Left cardiac atrium (tissue), 4 donors: ENCODE results near the gene CBX4. TPM values are rescaled to one million over a fixed set of nuclear protein-coding genes. Genes with fewer than 3 reads are reported as not detected.
A peak's percentile ranks its signal among the peaks of the same experiment; 100 is the strongest.

Experiments used
- ATAC-seq, 2 donors: fragments of 200-7000 bp; cut with Tn5 transposase; one replicate each; pipeline ENCODE4 v1.9.1; 2020; ENCODE audit warnings: mild to moderate bottlenecking in 2 of 2, moderate library complexity in 2 of 2
- DNase-seq: peaks from one replicate; pipeline ENCODE4 v3.0.0-alpha.2; 2020
- intact Hi-C, 2 donors: fragments of 100-400 bp; cut with DNase I; formaldehyde crosslinking; loops; one replicate each; pipeline versions ENCODE4 v1.14.1 to v1.15.1; 2022 to 2023
- total RNA-seq, 2 donors: library from RNA; stranded (reverse); fragmentation: NEBNext Ultra II Directional; extraction: Animal tissue kit (Norgen Biotek cat#: 25700); gene quantifications; one replicate each; pipeline ENCODE4 v1.2.1, GENCODE V29; 2021
- donor health status: DM: no; HTN: yes; CAD: no.
- donor health status: DM: no; HTN: yes; CAD: no; lungs with severe emphysema.
- donor health status: DM: yes; HTN: yes; CAD: no.
- donor health status: Dilated cardiomyopathy.

Gene CBX4
- total RNA-seq, 2 donors from 2014 or later: 17.9 to 24.2 TPM

DNA sequence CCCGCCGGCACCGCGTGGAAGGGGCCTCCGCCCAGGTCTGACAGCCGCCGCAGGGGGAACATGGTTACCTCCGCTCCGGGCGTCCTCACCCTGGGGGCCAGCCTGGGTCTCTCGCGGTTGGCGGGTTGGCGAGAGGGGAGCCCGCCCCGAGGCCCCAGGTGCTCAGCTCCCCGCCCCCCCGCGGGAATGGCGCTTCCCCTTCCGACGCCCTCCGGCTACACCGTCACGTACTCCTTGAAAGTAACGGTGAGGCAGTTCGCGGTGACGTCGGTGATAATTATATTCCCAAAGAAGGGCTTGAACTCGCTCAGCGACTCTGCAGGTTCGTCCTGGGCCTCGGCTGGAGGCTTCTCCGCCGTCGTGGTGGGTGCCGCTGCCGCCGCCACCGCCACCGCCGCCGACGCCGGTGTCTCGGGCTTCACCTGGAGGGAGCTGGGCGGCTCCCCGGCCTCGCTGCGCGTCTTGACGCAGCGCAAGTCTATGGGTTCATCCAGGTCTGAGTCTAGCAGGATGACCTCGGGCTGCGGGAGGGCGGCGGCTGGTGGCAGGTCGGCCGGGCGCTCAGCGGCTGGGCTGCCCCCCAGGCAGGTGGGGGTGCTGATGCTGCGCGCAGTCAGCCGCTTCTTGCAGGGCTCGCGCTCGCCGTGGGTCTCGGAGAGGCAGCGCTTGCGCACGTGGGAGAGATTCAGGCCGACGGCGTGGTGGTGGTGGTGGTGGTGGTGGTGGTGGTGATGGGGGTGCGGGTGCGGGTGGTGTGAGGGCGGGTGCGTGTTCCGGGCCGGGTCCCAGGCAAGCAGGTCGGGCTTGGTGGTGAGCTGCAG is 5.3 kb downstream of the CBX4 start:
- intact Hi-C loops: no loop called here
- ATAC-seq (no peak), DNase-seq (no peak)

DNA sequence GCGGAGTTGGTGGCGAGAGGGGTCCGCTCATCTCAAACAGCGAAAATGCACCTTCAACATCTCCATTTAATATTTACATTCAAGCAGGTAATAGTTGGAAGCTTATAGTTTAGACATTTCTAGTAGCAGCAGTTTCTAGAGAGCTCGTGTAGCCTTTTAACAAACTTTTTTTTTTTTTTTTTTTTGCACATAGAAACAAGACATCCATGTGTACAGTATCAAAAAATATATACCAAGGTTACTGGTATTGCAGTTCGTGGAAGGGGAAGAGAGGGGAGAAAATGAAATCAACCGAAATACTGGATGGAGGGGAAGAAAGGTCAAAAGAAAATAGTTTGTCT is 6.2 kb downstream of the CBX4 start:
- no peak for DNase-seq
- no peak for ATAC-seq
- intact Hi-C loops: no loop called here

DNA sequence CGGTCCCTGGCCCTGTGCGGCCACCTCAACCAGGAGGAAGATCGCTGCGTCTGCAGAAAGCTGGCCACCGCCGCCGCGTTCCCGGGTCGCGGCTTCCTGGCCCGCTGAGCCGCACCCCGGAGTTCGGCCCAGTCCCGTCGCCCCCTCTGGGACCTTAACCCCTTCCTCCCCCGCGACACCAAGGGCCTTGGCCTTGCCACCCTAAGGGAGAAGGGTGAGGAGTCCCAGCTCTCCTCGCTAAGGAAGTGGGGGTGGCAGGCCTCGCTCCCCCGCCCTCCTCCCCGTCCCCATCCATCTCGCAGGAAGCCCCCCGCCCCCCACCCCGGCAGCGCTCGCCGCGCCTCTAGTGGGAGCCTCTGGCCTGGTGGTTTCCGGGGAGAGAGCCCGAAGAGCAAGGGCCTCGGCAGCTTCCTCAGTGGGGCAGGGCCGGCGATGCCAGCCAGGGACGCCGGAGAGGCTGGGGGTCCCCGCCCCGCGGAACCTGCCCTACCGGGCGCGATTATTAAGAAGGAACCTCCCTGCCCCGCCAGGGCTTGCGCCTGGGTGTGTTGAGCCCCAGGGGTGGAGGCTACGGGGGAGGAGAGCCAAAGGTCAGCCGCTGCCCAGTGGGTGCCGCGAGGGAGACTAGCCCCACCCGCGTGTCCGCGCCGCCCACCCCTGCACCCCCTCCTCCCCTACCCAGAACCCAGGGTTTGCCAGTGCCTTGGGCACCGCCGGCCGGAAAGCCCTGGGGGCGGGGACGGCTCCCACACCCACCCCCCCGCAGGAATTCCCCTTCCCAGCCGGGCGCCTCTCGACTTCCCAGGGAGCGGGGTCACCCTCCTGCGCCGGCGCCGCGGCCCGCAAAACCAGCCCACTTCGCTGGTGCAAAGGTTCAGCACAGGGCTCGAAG is 6.8 kb downstream of the CBX4 start:
- intact Hi-C loops: no loop called here

DNA sequence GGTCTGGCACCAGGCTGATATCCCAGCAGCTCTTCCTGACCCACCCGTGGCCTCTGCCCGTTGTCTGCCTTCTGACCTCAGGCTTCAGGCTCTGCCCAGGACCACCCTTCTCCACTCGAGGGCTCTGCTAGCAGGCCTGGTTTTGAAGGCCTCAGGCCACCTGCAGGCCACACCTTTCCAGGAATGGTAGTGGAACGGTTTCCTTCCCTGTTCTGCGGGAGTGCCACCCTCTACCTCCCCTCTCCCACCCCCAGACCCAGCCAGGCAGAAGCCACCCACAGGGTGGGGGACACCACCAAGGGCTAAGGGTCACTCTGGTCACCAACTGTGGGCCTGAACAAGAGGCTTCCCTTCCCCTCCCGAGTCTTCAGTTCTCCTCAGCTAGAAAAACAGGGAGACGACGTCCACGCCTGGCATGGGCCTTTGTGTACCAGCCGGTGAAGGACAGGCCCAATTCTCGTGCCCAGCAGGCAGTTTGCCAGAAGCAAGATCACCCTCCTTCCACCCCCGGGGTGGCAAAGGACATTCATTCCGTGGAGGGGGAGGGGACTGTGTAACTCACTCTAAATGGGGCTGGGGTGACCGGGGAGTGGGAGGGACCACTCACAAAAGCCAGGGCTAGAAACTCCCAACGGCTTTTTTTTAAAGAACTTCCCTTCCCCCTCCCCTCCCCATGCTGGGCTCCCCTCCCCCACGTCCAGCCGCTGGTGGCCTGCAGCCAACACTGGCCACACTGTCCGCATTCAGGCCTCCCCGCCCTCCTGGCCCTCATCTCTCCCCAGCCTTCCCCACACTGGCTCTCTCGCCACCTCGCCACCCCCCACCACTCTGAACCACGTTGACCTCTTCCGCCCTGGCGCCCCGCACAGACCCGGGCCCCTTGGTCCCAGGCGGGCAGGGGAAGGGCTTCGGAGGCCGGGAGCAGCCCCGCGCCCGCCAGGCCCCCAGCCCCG is 7.7 kb downstream of the CBX4 start:
- peak; percentile 77 to 79 for ATAC-seq
- intact Hi-C loops: no loop called here

More for the DNA sequence above, 6.8 kb downstream of the CBX4 start:
- DNase-seq (no peak), ATAC-seq (peak; percentile 16 to 28)

GRCh38 chr17:79830763-79831264 is 8.4 kb downstream of the CBX4 start:
- ATAC-seq (no peak), DNase-seq (no peak)
- intact Hi-C loops: no loop called here

More for the DNA sequence above, 7.7 kb downstream of the CBX4 start:
- peak; percentile 76 for DNase-seq

DNA sequence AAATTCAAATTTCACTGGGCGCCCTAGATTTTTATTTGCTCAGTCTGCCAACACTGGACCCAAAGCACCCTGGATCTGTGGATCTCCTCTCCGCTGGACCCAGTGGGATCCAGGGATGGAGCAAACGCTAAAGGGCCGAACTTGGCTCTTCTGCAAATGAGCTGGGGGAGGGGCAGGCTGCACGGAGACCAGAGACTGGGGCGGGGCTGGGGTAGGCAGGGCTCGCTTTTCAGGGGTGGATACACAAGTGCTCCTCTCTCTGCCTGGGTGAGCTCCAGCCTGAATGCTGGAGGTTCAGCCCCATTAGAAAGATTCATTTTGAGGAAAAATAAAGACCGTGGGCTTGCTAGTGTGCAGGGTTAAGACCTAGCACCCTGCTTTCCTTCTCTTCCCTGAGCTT is 8.9 kb downstream of the CBX4 start:
- DNase-seq (no peak), ATAC-seq (no peak)
- intact Hi-C loops: no loop called here

DNA sequence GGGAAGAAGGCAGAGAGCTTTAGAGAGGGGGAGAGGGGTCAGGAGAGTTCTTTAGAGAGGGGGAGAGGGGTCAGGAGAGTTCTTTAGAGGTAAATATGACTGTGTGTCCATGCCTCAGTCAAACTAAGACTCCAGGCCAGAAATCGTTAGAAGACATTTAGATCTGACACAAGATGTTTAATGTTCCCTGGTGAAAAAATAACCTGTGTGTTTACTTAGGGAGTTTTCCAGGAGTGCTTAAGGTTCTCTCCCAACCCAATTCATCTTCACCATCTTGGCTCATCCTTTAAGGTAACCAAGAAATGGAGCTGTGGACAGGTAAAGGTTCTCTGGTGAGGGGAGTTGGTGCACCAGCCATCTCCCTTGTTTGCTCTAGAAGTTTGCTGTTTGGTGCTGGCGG is 9.8 kb downstream of the CBX4 start:
- no peak for ATAC-seq
- intact Hi-C loops: no loop called here
- DNase-seq: no peak

GRCh38 chr17:79829004-79829403 is 10.2 kb downstream of the CBX4 start:
- no peak for DNase-seq
- intact Hi-C loops: no loop called here
- ATAC-seq: no peak

- ATAC-seq (no peak), DNase-seq (no peak)
These were observed 12.2 kb downstream of the CBX4 start for GRCh38 chr17:79826841-79827578.

DNA sequence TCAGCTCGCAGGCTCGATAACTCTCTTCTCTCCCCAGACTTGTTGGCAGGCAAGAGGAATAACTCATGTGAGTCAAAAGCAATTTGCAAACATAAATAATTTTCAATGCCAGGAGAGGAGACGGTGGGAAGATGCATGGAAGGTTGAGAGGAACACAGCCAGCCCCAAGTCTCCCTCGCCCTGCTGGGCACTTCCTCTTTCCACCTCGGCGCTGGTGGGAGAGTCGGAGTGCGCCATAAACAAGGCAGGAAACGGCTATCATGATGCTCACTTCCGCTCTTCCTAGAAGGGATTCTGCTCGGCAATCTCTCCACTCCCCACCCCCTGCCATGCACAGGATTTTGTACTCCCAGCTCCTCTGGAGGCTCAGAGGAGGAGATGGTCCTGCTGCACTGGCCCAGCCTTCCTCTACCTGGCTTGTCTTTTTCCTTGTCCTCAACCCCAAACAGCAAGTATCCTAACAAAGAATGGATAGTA is 13.0 kb downstream of the CBX4 start:
- no peak for DNase-seq
- intact Hi-C loops: no loop called here

More at GRCh38 chr17:79826841-79827578, 12.2 kb downstream of the CBX4 start:
- intact Hi-C loops: no loop called here

GRCh38 chr17:79825580-79825921 is 13.7 kb downstream of the CBX4 start:
- intact Hi-C loops: no loop called here
- ATAC-seq (no peak), DNase-seq (no peak)

More for the DNA sequence above, 13.0 kb downstream of the CBX4 start:
- peak in 1 of 2 donors; percentile 25 for ATAC-seq

DNA sequence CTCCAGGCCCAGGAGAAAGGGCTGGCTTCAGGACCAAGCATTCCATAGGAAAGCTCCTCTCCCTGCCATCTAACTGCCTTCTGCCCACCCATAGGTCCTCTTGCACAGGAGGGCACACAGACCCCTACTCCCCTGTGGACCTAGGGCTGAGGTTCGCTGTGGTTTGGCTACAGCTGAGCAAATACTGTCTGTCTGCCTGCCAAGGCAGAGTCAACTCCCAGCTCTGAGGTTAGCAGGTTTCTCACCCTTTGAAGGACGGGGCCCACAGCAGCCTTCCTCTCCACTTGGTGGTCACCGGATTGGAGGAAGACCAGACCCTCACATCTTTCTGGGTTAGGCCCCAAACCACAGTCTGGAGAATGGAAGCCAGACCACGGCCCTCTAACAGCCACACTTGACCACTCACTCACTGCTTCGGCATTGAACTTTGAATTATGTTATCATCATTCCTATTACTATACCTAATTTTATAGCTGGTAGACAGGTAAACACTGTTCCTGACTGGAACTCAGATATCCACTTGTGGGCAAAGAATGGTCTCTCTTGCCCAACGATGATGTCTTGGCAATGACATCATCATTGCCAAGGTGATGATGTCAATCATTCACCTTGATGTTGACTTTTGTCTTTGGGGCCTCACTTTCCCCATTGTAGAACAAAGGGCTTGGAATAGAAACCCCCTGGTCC is 14.2 kb downstream of the CBX4 start:
- intact Hi-C loops: no loop called here

DNA sequence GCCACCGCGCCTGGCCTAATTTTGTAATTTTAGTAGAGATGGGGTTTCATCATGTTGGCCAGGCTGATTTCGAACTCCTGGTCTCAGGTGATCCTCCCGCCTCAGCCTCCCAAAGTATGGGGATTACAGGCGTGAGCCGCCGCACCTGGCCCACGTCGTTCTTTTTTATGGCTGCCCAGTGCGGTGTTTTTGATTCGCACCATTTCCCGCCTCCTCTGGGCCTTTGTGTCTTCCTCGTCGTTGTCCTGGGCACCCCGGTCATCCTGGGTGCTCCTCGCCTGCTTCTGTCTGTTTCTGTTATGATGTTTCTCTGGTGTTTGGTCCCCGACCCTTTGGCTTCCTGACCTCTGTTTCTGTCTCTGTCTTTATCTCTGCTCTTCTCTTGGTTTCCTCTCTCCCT is 15.0 kb downstream of the CBX4 start:
- DNase-seq (no peak), ATAC-seq (no peak)
- intact Hi-C loops: no loop called here

More for the DNA sequence above, 14.2 kb downstream of the CBX4 start:
- DNase-seq (no peak), ATAC-seq (no peak)

DNA sequence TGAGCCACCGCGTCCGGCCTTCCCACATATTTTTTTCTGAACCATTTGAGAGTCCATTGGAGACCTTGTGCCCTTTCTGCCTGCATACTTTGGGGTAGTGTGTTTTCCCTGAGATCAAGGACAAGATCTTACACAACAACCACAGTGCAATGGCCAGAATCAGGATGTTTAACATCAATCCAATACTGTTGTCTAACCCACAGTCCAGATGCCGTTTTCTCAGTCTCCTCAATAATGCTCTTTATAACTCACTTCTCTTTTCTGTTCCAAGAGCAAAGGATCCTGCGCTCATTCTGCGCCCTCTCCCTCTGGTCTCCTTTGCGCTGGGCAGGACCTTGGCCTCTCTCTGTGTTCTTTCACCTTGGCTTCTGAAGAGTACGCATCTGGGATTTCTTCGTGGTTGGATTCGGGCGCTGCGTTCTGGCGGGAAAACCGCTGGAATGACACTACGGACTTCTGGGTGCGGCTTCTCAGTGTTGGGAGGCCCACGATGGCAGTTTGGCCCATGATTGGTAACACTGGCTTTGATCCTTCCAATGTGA is 16.6 kb downstream of the CBX4 start:
- intact Hi-C loops: no loop called here
- DNase-seq (no peak), ATAC-seq (no peak)

GRCh38 chr17:79821331-79822095 is 17.7 kb downstream of the CBX4 start:
- intact Hi-C loops: no loop called here
- no peak for ATAC-seq
- no peak for DNase-seq

DNA sequence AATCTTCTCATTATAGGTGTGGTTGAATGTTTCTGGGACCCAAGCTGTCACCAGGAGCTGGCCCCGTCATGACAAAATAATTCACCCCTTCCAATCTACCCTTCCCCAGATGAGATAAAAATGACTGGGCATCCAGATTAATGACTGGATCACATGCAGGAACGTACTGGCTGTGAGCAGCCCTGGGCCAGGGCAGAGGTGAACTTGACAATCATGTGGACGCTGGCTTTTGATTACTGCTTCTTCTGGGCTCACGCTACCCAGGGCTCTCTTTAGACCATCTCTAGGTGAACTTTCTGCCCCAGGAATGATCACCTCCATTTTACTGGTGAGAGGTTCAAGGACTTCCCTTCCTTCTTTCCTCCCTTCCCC is 18.3 kb downstream of the CBX4 start:
- ATAC-seq: no peak
- DNase-seq: no peak
- intact Hi-C loops: no loop called here
